HG03457 (cell line): ENCODE data around the gene CBX7.
"Not testable (repeated sequence)": the region's sequence is repeated elsewhere in the genome, so short reads cannot be mapped to it uniquely, and the experiment has no call there.

Experiments
- ATAC-seq: cut with Tn5 transposase; IDR thresholded peaks from one replicate; pipeline ENCODE4 v1.9.1; 2021; ENCODE audit warnings: moderate number of reproducible peaks; ENCODE audit not compliant: unreplicated experiment

Gene CBX7

DNA sequence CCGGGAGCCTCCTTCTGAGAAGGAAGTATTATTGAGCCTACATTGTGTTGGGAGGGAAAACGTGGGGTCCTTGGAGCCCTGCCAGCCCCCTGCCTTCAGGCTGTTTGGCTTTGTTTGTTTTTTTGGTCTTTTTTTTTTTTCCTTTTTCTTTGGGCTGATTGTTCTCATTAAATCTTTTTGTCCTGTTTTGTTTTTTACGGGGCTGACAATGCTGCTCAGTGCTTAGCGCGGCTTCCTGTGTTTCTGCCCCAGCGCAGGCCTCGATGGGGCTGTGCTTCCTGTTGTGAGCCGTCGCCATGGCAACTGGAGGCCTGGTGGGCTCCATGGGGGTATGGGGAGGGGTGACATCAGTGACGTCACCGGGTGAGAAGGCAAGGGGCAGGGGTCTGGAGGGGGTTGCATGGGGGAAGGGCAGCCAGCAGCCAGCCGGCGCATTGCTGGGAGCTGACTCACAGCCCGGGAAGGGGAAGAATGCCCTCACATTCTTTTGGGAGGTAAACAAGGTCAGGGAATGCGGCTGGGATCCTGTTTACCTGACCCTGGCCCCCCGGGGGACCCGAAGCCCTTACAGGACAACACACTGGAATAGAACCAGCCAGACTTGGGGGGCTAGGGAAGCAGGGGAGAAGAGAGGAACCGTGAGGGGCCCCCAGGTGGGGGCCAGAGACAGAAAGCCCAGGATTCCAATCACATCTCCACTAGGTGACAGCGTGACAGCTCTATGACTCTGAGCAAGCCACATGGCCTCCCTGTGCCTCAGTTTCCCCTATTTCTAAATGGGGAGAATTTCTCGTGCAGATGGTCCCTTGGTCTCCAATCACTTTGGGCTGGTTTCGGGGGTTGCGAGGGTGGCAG, 22.2 kb upstream of the CBX7 start:
- no peak for ATAC-seq

DNA sequence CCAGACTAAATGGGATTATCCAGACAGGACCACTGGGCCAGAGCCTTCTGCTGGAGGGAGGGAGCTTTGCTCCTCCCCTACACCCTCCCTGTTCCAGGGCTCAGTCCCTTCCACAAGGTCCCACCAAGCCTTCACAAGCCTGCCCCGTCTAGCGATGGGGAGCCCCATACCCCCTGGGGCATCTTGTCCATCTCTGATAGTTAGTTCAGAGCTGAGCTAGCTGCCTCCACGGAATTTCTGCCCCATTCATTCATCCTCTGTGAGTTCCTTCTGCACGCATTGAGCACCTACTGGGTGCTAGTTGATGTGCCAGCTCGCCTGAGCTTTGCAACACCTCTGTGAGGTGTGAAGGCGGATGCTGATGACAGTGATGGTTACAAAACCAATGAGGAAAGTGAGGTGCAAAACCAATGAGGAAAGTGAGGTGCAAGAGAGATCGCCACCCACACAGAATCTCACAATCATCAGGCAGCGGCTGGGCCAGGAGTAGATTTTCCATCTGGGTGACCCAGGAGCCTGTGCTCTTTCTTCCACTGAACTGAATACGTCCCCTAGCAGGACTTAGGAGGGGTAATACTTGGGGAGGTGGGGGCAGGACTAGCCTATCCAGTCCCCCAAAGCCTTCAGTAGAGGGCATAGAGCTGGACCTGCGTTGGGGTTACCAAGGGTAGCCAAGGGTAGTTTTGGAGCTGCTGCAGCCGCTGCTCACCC, 21.5 kb upstream of the CBX7 start:
- no peak for ATAC-seq

DNA sequence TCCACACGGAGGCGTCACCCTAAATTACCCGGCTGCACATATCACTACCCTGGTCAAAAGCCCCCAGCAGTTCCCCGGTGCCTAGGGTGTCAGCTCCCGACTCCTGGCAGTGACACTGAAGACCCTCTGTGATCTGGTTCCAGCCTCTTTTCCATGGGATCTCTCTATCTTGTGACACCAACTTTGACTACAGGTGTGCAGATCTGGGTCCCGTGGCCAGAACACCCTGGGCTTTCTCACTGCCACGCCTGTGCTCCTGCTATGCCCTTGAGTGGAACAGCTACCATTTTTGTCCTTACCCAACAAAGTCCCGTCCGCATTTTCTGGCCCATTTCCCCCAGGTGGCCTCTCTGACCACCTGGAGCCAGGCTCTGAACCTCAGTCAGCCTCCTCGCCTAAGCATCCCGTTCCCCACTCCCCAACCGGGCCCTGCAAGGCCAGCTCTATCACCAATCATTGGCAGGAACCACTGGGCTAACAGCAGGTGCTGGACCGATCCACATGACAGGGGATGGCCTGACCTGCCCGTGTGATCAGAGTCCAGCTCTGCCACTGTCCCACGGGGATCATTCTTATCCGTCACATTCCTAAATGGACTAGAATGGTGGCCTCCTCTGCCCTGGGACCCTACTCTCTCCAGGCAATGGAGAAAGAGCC, 20.7 kb upstream of the CBX7 start:
- ATAC-seq: no peak

DNA sequence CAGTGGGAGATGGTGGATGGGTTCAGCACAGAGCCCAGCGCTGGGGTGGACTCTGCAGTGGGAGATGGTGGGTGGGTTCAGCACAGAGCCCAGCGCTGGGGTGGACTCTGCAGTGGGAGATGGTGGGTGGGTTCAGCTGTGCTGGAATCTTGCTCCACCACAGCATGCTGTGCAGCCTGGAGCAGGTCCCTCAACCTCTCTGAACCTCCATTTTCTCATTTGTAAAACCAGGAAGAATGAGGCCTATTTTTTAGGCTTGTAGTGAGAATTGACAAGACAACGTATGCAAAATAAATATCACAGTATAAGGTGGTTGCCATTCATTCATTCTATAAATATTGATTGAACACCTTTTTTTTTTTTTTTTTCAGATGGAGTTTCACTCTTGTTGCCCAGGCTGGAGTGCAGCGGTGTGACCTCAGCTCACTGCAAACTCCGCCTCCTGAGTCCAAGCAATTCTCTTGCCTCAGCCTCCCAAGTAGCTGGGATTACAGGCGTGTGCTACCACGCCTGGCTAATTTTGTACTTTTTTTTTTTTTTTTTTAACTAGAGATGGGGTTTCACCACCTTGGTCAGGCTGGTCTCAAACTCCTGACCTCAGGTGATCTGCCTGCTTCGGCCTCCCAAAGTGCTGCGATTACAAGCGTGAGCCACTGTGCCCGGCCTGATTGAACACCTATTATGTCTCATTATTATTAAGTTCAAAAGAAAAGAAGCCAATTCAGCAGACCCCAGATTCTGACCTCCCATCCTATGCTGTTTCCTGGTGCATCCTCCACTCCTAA, 20.0 kb upstream of the CBX7 start:
- not testable (repeated sequence) for ATAC-seq

DNA sequence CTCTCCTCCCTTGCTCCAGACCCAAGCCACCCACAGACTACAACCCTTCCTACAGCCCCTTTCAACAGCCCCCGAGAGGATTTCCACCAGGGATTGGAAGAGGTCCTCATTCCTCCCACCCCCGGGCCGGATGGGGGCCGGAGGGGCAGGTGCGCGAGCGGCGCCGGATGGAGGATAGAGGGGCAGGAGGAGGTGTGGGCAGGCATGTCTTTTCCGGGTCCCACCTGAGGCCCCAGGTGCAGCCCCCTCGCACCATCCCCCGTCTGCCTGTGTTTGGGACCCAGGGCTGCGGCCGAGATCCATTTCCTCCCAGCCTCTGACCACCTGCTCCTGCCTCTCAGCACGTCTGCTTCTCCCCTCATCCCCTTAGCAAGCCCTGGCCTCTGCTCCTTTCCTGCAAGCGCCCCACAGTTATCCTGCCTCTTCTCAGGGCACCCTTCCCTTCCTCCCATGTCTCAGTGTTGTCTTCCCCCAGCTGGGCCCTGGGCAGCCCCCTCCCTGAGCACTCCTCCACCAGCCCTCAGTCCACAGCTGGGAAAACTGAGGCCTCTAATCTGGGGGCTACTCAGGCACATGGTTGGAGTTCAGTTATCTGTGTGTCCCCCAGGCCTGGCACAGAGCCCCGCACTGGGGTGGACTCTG, 19.3 kb upstream of the CBX7 start:
- no peak for ATAC-seq

DNA sequence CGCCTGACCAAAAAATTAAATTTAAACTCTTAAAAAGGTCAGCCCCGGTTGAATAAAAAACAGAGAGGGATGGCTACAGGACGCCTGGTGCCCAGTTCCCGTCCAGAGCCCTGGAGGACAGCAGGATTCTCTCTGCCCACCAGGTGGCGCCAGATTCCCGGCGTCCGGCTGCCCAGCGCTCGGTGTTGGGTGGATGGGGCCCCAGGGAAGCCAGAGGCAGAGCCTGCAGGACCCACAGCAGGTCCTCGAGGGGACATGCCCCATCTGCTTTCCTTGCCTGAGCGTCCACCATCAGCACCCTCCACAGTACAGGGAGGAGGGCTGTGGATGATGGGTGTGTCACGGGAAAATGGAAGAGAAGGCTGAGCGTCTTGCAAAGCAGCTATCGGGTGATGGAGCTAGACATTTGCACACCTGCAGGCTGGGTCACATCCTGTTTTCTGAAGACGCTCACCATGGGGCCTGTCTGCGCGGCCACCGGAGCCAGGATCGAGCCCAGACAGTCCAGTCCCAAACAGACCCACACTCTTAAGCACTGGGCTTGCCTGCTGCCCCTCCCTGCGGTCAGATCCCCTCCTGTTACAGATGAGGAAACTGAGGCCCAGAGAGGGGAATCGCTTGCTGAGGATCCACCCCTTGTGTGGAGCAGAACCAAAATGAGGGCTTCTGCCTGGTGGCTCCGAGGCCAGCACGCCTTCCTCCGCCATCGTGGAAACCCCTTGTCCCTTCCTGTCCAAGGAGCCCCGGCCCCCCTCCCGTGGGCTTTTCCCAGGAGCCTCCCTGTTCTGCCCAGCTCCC, 18.5 kb upstream of the CBX7 start:
- no peak for ATAC-seq

DNA sequence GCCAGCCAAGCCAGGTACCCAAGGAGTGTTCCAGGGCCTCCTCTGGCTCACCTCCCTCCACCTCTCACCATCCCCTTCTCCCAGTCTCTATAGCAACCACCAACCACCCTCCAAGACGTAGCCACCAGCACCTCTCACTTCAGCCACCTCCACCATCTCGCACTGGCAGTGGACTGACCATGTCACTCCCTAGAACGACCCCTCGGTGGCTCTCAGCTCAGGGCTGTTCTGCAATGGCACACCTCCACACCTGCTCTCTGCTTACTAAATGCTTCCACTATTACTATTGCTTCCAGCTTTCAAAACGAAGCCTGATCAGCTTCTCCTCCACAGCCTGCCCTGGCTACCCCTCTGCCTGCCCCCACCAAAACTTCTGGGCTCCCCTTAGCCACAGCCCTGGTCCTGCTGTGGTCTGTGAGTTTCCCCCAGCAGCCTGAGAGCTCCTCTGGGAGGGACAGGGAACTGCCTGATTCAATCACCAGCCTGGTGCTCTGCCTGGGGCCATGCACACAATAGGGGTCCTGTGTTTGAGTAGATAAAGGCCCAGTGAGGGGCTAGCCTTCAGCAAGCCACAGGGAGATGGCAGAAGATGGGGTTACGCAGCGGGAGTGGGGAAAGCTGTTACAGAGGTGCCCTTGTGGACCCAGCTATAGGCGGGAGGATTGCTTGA, 17.5 kb upstream of the CBX7 start:
- no peak for ATAC-seq

DNA sequence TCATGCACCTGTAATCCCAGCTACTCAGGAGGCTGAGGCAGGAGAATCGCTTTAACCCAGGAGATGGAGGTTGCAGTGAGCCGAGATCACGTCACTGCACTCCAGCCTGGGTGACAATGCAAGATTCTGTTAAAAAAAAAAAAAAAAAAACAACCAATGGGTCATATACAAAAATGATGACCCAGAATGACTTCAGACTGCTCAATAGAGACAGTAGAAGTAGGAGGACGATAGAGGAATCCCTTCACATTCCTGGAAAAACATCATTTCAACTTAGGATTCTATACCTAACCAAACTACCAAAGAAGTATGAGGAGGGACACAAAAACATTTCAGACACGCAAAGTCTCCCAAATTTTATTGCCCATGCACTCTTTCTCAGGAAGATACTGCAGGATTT, 14.1 kb upstream of the CBX7 start:
- no peak for ATAC-seq

DNA sequence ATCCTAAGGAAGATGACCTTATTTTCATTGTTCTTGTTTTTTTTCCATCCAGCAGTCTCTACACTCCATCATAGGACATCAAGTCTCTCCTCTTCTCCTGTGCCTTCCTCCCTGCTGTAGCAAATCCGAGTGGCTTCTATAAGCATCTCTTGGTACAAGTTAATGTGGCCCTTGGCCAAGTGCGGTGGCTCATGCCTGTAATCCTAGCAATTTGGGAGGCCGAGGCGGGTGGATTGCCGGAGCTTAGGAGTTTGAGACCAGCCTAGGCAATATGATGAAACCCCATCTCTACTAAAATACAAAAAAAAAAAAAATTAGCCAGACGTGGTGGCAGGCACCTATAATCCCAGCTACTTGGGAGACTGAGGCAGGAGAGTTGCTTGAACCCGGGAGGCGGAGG, 3.6 kb upstream of the CBX7 start:
- ATAC-seq: not testable (repeated sequence)

DNA sequence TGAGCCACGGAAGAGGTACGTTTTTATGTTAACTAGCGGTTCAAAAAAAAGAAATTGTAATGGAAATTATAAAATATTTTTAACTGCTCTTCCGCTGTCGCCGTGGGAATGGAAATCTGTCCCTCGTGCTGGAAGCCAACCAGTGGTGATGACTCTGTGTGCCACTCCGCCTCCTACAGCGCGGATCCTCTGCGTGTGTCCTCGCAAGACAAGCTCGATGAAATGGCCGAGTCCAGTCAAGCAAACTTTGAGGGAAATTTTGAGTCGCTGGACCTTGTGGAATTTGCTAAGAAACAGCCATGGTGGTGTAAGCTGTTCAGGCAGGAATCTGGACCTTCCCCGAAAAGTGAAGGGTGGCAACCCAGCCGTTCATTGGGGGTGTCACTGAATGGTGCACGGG, 2.9 kb upstream of the CBX7 start:
- no peak for ATAC-seq

DNA sequence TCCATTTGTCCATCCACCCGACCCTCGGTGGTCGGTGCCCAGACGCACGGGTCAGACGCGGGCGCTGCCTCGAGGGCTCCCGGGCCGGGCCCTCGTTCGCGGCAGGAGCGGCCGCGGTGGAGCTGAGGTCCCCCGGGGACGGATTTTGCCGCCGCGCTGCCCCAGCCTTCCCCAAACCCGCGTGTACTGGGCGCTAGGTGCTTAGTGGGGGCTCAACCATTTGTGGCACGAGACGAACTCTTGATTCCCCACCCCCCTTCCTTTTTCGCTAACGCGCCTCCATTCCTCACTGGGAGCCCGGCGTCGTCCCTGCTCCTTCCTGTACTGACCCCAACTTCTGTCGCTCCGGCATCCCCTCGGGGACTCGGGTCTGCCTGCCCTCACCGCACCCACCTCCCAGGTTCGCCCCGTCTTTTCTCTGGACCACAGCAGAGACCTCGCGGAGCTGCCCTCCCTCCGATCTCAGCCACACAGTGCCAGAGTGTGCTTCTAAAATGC, 789 bp upstream of the CBX7 start:
- ATAC-seq: no peak

DNA sequence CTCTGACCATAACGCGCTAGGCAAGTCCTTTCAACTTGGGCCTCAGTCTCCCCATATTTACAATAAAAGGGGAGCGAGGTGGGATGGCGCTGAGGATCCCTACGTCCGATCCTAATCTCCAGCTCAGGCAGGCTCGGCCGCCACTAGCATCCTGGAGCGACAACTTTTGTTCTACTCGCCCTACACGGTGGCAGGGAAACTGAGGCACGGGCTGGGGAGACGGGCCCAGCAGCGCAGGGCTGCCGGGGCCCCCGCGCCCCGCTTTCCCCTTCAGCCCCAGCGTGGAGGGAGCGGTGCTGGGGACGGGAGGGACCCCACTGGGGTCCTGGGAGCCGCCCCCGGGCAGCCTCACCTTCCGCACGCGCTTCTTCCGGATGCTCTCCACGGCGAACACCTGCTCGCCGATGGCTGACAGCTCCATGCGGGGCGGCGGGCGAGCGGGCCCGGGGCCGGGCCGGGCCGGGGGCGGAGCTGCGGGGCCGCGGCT, 413 bp downstream of the CBX7 start:
- ATAC-seq: no peak

DNA sequence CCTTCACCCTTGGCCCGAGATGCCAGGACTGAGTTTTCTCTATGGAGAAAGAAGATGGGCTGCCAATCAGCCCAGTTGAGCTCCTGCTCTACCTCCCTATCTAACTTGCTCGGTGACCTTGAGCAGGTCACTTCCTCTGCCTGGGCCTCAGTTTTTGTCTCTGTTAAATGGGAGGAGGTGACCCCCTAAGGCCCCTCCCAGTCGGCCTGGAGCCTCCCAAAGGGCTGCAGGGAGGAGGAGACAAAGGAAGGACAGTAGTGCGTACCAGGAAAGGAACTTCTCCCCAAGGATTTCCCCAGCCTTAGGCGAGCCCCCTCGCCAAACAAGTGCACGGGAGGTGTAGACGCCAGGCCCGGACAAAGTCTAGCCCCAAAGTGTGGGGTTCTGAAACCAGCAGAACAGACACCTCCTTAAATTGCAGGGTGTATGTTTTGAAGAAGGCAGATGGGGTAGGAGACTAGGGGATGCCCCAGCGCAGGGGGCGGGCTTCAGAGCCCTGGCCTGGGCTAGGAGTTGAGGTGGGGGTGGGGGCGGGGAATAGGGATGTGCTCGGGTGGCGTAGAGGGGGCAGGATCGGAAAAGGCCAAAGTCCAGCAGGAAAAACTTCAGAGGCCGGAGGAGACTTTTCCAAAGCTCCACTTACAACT, 1.0 kb downstream of the CBX7 start:
- ATAC-seq: no peak

DNA sequence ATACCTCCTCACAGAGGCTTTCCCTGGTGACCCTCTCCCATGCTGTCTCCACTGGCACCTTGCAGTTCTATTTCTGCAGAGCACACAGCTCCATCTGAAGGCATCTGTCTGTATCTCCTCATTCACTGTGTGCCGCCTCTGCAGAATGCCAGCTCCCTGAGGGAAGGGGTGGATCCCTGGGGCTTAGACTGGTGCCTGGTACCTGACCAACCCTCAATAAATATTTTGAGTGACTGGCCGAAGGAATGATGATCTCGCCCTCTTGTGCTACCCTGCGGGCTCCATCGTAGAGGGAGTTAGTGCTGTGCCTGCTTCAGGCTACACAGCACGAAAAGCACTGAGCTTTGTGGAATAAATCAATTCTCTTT, 1.6 kb downstream of the CBX7 start:
- no peak for ATAC-seq

DNA sequence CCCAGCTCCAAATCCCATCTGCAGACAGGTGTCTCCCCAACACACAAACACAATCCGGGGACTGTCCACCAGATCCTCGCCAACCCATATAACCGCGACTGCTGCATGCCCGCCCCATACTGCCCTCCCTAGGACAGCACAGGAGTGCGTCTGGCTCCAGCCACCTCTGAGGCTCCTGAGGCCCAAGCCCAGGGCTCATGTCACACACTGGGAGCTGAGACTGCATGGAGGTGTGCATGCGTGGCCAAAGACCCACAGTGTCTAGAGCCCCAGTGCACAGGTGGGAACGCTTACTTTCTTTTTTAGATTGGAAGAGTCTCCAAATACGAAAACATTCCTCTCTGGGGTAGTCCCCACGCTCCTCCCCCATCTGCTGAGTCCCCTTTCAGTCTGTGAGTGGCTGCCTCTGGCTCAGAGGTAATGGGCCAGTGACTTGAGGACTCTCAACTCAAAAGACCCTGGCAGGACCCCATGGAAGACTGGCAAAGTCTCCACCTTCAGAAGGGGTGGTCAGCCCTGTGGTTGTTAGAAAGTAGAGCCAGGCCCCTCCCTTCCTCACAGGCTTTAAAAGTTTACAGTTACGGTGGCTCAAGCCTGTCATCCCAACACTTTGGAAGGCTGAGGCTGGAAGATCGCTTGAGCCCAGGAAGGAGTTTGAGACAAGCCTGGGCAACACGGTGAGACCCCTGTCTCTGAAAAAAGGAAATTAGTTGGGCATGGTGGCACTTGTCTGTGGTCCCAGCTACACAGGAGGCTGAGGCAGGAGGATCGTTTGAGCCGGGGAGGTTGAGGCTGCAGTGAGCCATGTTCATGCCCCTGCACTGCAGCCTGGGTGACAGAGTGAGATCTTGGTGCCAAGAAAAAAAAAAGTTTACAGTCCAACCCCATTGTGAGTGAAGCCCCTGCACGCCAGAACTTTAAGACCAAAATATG, 2.3 kb downstream of the CBX7 start:
- no peak for ATAC-seq

DNA sequence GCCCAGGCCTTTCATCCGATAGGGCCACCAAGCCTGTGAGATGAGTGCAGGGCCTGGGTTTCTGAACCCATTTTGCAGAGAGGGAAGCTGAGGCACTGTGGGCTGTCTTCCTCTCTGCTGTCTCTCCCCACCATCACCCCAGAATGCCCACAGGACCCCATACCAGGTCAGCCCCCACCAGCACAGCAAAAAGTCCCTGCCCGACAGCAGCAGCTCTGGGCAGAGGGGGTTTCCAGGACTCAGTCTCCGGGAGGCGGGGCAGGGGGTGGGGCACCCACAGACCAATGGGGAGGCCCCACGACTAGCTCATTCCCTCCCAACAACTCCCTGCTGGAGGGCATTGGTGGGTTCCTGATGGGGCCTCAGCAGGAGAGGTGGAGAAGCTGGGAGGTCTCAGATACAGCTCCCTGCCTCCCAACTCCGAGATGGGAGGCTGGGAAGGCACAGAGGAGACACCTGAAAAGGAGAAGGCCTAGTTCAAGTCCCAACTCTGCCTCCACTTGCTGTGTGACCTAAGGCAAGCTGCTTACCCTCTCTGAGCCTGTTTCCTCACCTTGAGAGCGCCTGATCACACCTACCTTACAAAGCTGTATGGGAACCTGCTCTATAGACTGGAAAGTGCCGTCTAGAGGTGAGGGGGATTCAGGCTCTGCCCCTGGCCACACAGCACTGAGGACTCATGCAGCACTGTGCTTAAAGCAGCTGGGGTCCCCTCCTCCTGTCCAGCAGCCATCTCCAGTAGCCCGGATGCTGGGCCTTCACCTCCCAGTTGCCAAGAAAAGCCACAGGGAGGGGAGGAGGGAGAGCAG, 3.5 kb downstream of the CBX7 start:
- ATAC-seq: no peak
